Fibroblast of skin of right quadriceps (primary cell): ENCODE results near the gene DTNB.
"Not testable (repeated sequence)": the region's sequence is repeated elsewhere in the genome, so short reads cannot be mapped to it uniquely, and the experiment has no call there.

Source experiments
- DNase-seq: peaks from one replicate; pipeline ENCODE4 v3.0.0-alpha.2; 2013

DTNB gene

GRCh38 chr2:25620711-25621110 lies 52.7 kb downstream of the DTNB start:
- no peak for DNase-seq

GRCh38 chr2:25620077-25620476 lies 53.3 kb downstream of the DTNB start:
- DNase-seq: no peak

DNA sequence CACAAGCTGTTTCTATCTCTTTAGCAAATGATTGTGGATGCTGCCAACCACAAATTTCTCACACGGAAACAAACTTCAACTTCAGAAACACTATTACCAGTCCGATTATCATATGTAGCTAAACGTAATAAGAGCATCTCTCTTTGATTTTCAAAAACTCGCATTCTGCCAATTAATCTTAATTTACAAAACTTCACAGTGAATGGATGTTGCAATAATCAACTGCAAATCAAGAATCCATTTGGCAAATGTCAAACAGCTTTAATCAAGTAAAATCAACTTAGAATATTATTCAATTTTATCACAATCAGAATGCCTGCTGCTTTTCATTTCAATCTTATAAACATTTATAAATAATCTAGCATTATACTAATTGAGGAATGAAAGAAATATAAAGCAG lies 54.2 kb downstream of the DTNB start:
- no peak for DNase-seq

DNA sequence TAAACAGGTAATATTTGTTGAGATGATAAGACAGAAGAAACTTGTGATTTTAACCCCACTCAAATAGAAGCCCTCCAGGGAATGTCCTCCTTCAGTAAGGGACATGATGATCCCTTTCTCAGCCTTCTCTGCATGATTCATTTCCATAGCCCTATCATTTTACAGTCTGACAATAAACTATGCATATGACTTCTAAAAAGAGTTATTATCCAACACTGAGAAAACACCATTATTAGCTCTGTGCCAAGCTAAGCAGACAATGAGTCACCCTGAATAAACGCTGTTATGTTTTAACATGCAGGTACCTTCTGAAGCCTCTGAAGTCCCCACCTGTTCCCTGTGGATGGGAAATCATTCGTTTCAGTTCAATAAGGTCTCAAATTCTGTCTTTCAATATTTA lies 54.7 kb downstream of the DTNB start:
- peak; percentile 61 for DNase-seq

DNA sequence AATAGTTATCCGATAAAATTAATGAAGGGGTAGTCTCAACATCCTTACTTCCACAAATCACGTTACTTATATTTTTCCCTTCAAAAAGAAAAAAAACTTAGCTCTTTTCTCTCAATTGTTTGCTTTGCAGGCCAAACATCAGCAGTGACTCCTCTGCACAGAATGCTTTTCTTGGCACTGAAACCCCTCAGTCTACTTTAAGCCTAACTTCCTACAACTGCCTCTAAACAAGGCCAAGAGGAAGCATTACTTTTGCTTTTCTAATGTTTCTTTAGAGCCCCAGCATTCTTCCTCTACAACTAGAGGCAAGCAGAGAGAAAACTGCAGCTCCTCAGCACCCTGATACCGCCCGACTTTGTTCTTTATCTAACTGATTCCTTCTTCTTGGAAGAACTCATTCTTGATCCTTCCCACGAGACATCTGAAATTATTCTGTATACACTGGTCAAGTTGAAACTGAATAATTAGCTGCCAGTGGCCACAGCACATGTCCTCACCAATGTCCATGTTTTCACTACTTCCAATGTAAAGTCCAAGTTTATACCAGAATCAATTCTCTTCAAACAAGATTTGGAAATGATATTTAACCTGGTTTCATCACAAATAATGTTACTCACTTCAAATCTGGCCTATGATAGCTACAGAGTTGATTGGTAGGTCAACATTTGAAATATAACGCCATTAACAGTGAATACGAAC lies 55.3 kb downstream of the DTNB start:
- DNase-seq: peak; percentile 67

DNA sequence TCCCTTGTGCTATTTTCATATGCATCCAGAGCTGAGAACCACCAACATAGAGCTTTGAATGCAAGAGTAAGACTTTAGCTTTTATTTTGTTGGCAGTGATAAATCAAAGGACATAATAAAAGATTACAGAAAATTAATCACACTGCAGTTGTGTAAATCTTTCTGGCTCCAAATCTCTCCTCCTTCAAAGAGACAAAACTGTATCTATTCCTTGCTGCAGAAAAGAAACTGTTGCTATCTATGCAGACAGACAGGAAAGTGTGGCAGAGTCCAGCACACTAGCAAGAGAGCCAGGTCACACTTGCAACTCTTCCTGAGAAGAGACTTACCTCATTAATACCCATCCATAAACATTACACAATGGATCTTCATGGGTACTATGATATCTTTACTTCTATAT lies 57.5 kb downstream of the DTNB start:
- no peak for DNase-seq

GRCh38 chr2:25615386-25615785 lies 58.0 kb downstream of the DTNB start:
- DNase-seq: no peak

DNA sequence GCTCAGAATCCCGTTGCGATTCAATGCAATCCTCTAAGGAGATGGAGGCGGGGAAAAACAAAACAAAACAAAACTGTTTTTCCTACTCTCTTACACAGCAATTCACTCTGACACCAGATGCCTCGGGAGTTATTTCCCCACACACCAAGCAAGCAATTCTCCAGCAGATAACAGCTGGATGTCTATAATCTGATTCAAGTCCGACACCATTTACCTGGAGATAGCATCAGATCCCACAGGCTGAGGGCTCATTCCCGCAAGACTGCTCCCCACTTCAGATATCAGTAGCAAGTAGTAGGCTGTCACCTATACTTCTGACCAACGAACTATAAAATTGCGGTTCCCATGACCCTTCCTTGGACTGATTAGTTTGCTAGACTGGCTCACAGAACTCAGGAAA lies 58.7 kb downstream of the DTNB start:
- DNase-seq: no peak

DNA sequence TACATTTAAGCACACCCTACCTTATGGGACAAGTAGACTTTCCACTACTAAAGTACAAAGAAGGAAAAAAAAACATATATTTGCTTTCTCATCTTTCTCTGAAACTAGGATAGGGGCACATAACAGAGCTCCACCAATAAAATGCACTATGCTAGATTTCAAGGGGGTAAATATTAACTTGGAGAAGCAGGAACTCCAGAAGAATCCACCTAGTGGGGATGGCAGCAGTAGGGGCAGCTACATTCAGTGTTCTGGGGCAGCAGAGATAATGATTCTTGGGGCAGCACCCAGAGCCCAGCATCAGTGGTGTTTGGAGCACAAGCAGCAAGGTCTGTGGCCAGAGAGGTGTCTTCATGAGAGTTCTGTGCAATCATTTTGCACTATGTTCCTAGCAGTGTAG lies 64.7 kb downstream of the DTNB start:
- no peak for DNase-seq

- DNase-seq: peak; percentile 22
Observed at GRCh38 chr2:25606892-25607291, 66.5 kb downstream of the DTNB start.

- DNase-seq: no peak
Observed at GRCh38 chr2:25602333-25602723, 71.0 kb downstream of the DTNB start.

DNA sequence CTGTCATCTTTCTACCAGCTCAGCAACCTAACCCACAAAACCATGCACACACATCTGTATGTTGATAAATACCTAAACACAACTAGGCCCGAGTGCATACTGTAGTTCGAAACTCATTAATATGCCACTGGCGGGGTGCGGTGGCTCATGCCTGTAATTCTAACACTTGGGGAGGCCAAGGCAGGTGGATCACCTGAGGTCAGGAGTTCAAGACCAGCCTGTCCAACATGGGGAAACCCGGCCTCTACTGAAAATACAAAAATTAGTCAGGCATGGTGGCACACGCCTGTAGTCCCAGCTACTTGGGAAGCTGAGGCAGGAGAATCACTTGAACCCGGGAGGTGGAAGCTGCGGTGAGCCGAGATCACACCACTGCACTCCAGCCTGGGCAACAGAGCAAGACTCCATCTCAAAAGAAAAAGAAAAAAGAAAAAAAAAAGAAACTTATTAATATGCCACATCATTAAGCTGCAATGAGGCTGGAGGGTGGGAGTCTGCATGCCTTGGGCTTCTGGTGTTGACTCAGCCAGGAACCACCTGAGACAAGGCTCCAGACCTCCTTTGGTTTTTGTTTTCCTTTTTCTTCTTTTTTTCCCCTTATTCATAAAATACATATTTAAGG lies 71.6 kb downstream of the DTNB start:
- not testable (repeated sequence) for DNase-seq

- DNase-seq: no peak
Observed at GRCh38 chr2:25598911-25599310, 74.5 kb downstream of the DTNB start.

DNA sequence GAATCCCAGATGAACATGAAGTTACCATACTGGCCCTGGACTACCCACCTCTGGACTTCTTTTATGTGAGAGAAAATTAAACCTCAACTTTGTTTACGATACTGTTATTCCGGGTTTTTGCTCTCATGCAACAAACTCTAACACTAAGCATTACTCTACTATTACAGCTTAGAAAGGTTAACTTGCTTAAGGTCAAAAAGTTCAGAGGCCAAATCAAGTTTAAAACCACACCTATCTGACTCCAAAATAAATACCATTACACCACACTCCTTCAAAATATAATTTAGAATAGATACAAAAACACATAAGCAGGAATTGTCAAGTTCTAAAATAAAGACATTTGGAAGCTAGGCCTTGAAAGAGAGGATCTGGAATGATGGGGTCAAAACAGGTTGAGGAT lies 75.0 kb downstream of the DTNB start:
- DNase-seq: no peak

- no peak for DNase-seq
Observed at GRCh38 chr2:25597881-25598280, 75.5 kb downstream of the DTNB start.

GRCh38 chr2:25596516-25597244 lies 76.7 kb downstream of the DTNB start:
- peak; percentile 12 for DNase-seq

DNA sequence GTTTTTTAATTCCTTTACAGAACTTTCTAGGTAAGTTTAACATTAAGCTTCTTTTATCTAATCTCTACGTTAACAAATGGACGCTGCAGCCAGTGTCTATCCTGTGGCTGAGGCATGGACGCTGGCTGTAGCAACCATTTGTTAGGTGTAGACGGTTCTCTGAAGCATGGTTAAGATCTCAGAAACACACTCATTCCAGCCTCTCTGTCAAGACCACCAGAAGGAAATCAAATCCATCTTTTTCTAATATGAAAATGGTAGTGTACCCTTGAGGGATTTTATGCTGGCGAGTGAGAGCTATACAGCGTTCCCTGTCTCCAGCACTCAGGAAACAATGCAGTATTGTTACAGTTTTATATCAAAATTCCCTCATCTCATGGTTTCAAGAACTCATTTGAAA lies 78.0 kb downstream of the DTNB start:
- no peak for DNase-seq

DNA sequence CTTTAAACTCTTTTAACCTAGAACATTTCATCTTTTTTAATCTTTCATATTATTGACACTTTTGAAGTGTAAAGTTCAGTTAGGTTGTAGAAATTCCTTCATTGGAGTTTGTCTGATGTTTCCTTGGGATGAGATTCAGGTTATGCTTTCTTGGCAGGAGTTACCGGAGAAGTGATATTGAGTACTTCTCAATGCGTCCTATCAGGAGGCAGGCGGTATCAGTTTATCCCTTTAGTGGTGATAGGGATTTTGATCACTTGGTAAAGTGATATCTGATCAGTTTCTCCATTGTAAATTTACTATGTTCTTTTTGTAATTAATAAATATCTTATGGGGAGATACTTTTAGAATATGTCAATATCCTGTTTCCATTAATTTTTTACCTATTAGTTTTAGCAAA lies 78.4 kb downstream of the DTNB start:
- DNase-seq: no peak

GRCh38 chr2:25592766-25593292 lies 80.5 kb downstream of the DTNB start:
- DNase-seq: no peak

GRCh38 chr2:25590921-25591505 lies 82.4 kb downstream of the DTNB start:
- no peak for DNase-seq

GRCh38 chr2:25589676-25590205 lies 83.6 kb downstream of the DTNB start:
- no peak for DNase-seq

- no peak for DNase-seq
Observed at GRCh38 chr2:25588576-25588975, 84.8 kb downstream of the DTNB start.

DNA sequence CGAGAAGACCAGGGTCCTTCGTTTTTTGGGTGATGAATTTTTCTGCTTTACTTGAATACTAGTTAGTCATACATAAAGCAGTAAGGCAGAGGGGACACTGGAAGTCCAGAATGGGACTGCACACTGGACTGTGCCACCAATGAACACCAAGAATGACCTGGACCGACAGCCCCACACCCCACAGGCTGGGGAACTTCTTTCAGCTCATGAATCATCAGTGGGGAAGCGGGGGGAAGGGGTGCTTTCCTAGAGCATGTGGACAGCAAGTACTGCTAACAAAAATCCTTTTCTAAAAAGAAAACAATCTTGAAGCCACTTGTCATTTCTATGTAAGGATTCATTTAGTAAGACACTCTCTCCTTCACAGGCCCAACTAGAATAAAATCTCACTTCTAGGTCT lies 86.0 kb downstream of the DTNB start:
- peak; percentile 52 for DNase-seq
